Adipose tissue (tissue), 3 donors: ENCODE data around the gene CCDC28B. TPM values are rescaled to one million over a fixed set of nuclear protein-coding genes. Genes with fewer than 3 reads are reported as not detected.

Source experiments
- H3K27ac ChIP-seq: one replicate; pipeline ENCODE4 v1.5.1; 2013; ENCODE audit warnings: low read depth, low read length
- WGBS, 3 donors: extraction: QIAGEN DNeasy Blood & Tissue Kit; methylation state at CpG; one replicate each; pipeline ENCODE4 v1.1.7; 2013; 5-methylcytosine and 5-hydroxymethylcytosine counted together
- polyA plus RNA-seq, 3 donors: library from polyadenylated mRNA; stranded (reverse); fragments of 200-250 nt; gene quantifications; one replicate each; pipeline ENCODE4 v1.2.3, GENCODE V29; 2013
- donor health status: healthy with polysubstance abuse.
- donor health status: Bipolar disorder and iron deficiency.
- donor health status: healthy.

The CCDC28B gene
- polyA plus RNA-seq, 3 donors, result 3.5 to 15.9 (median 4.1) TPM

DNA sequence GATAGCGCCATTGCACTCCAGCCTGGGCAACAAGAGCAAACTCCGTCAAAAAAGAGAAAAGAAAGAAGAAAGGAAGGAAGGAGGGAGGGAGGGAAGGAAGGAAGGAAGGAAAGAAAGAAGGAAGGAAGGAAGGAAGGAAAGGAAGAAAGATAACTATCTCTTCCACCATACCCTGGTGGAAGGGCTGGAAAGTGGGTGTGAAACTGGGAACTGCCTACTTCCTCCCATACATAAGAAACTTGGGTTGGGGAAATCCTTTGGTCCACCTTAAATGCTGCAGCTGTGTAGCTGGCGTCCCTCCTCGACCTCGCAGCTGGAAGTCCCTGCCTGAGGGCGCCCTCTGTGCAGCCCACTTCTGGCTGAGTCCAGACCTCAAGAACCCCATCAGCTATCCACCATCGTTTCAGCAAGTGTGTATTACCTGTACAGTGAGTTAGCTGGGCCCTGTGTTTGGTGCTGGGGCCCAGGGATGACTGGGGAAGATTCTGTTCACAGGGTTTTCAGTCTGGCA, 42.0 kb downstream of the CCDC28B start:
- no peak overlapping the region for H3K27ac ChIP-seq
- WGBS, 3 donors, result 24 to 44% (median 28%) methylated on average over 7 of the region's 7 CpGs

DNA sequence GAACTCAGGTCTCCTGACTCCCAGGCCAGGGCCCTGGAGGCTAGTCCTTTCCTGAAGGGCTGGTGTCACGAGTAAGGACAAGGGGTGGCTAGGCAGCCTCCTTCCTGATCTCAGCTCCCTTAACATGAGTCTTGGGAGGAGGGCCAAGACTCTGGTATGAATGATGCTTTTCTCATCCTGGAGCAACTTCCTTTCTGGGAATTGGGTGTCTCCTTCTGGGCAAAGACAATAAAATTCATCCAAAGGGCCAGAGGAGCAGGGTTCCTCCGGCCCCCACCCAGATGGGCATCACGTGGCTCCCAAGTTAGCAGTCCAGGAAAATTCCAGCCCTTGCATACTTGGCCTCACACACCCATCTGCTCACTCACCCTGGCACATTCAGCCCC, 46.5 kb downstream of the CCDC28B start, which contains the start of gene FAM167B:
Gene FAM167B (plus strand): TSS at position 335 of the 386 bp plus-strand sequence. CDS start 200 bp downstream, outside the sequence.
- 38 to 78% (median 40%) methylated on average over 3 of the region's 3 CpGs for WGBS, 3 donors
- peak within 1 kb of the TSS; percentile 48 for H3K27ac ChIP-seq

DNA sequence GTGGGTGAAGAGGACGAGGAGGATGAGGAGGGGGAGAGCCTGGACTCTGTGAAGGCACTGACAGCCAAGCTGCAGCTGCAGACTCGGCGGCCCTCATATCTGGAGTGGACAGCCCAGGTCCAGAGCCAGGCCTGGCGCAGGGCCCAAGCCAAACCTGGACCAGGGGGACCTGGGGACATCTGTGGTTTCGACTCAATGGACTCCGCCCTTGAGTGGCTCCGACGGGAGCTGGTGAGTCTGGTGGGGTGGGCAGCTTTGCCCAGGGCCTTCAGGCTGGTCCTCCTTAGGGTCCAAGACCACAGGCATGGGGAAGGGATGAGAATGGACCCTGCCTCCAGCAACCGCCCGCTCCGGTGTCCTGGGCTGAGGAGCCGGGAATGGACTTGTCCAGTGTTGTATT, 47.1 kb downstream of the CCDC28B start:
- 70 to 74% (median 74%) methylated on average over 12 of the region's 12 CpGs for WGBS, 3 donors
- H3K27ac ChIP-seq, result peak overlapping the region; percentile 48

DNA sequence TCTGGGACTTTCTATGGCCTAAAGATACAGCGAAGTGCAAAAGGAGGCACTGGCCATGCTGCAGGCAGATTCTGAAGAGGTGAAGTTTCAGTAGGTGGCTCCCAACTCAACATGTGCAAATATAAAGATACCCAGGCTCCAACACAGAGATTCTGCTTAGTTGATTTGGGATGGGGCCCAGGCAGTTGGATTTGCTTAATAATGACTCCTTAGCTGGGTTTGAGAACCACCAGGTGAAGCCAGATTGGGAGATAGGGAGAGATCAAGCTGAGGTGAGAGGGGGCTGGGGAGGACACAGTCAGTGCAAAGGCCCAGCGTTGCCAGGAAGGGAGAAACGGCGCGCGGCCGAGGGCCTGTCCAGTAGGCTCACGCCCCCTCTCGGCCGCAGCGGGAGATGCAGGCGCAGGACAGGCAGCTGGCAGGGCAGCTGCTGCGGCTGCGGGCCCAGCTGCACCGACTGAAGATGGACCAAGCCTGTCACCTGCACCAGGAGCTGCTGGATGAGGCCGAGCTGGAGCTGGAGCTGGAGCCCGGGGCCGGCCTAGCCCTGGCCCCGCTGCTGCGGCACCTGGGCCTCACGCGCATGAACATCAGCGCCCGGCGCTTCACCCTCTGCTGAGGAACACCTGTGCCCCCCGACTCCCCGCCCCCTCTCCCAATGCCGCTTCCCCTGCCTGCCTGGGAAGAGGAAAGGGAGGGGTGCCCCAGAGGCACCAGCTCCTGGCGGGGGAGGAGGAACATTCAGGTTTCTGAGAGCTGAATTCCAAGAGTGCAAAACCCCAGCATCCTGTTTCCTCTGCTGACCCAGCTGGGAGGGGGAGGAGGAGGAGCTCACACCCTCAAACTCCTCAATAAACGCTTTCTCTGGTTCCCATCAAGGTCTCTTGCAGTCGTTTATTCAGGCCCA, 47.8 kb downstream of the CCDC28B start:
- WGBS, 3 donors, result 9 to 12% (median 10%) methylated on average over 31 of the region's 31 CpGs
- H3K27ac ChIP-seq, result no peak overlapping the region

DNA sequence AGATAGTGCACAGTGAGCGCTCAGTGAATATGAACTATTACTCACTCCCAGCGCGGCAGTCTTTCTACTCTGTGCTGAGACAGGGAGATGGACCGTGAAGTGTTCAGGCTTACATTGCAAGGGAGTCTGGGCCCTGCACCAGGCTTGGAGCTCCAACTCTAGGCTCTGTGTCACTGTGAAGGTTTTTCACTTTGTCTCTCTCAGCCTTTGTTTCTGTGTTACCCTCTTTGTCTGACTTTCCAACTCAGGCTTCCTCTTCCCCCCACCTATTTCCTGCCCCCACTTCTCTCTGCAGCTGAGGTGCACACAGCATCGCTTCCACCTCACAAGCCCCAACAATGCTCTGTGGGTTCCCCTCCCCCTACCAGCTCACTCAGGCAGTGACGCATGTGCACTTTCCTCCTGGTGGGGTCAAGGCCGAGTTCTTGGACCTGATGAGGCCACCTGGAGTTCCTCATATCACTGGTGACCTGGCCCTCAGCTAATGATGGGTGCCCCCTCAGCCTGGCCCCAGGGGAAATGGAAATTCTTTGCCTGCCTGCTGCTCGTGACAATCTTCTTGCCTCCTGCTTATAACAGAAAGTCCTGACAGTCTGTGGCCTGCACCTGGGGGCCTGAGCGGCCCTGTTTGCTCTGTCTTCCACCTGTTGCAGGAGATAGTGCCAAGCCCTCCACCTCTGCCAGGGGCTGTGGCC, 49.6 kb downstream of the CCDC28B start:
- WGBS, 3 donors, result 38 to 53% (median 42%) methylated on average over 9 of the region's 9 CpGs
- no peak overlapping the region for H3K27ac ChIP-seq

DNA sequence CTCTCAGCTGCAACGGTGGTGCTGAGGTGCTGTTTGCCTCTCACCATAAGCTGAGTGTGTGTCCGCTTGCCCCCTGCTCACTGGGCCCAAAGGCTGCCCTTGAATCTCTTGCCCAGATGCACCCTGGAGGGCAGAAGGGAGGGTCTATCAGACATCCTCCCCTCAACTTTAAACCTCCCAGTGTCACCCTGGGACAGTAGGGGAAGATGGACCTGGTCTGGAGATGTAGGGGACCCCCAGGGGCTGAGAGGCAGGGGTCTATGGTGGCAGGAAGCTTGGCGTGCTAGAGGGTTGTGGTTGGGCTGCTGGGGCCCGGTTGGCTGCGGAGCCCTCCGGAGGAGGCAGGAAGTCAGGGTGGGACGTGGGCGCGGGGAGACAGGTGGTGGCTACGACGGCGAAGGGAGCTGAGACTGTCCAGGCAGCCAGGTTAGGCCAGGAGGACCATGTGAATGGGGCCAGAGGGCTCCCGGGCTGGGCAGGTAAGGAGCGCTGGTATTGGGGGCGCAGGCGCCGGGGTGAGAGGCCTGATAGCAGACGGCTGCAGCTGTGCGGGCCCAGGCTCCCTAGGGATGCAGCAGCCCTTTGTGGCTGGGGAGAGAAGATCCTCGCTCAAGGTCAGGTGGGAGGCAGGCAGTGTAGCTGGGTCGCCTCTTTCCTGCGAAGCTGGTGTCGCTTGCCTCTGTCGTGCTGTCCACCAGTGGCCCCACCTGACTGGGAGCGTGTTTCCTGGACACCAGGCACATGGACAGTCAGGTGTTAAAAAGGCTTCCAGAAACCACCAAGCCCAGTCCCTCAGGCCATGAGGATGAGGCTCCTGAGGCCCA, 50.7 kb downstream of the CCDC28B start, which contains the start of gene LCK:
Gene LCK (plus strand): TSS at position 373 of the 824 bp plus-strand sequence. CDS start 23,065 bp downstream, outside the sequence.
- no peak within 1 kb of the TSS for H3K27ac ChIP-seq
- 67 to 74% (median 71%) methylated on average over 24 to 25 of the region's 25 CpGs for WGBS, 3 donors

Other genes with a start within 250 kb of the CCDC28B start
- gene KHDRBS1, start 186.7 kb upstream of the CCDC28B start, polyA plus RNA-seq, result 10 to 100 TPM; 35.7 to 85.9 (median 62.4) TPM
- 10 to 100 TPM in 2 of 3 donors, 1 to 10 TPM in 1; 6.2 to 13.2 (median 10.1) TPM for gene TMEM39B, start 127.7 kb upstream of the CCDC28B start, polyA plus RNA-seq
- 10 to 100 TPM in 2 of 3 donors, 1 to 10 TPM in 1; 5.9 to 11.4 (median 10.1) TPM for gene KPNA6, start 92.5 kb upstream of the CCDC28B start, polyA plus RNA-seq
- 10 to 100 TPM; 13.2 to 26.7 (median 21.7) TPM for gene TXLNA, start 20.9 kb upstream of the CCDC28B start, polyA plus RNA-seq
- gene IQCC, start 5.1 kb downstream of the CCDC28B start, polyA plus RNA-seq, result 1 to 10 TPM in 1 of 3 donors, under 1 TPM in 2; 0.56 to 1.5 (median 0.79) TPM
- gene DCDC2B, start 8.5 kb downstream of the CCDC28B start, polyA plus RNA-seq, result not detected
- gene TMEM234, start 21.8 kb downstream of the CCDC28B start, polyA plus RNA-seq, result 10 to 100 TPM in 2 of 3 donors, 1 to 10 TPM in 1; 6.9 to 14.7 (median 10.7) TPM
- 100 to 1,000 TPM; 123 to 219 (median 202) TPM for gene EIF3I, start 21.8 kb downstream of the CCDC28B start, polyA plus RNA-seq
- 10 to 100 TPM in 2 of 3 donors, 1 to 10 TPM in 1; 3.1 to 23.5 (median 12.3) TPM for gene FAM167B, start 46.6 kb downstream of the CCDC28B start, polyA plus RNA-seq
- gene LCK, start 50.7 kb downstream of the CCDC28B start, polyA plus RNA-seq, result 1 to 10 TPM; 1.0 to 3.3 (median 1.8) TPM
- gene HDAC1, start 91.5 kb downstream of the CCDC28B start, polyA plus RNA-seq, result 10 to 100 TPM; 35.3 to 43.9 (median 42.1) TPM
- gene MARCKSL1, start 135.6 kb downstream of the CCDC28B start, polyA plus RNA-seq, result 100 to 1,000 TPM in 1 of 3 donors, 10 to 100 TPM in 2; 14.5 to 197 (median 49.5) TPM
- 1 to 10 TPM; 4.3 to 5.2 (median 4.8) TPM for gene FAM229A, start 161.9 kb downstream of the CCDC28B start, polyA plus RNA-seq
- gene TSSK3, start 161.9 kb downstream of the CCDC28B start, polyA plus RNA-seq, result under 1 TPM; 0.22 to 0.66 (median 0.34) TPM
- gene BSDC1, start 193.8 kb downstream of the CCDC28B start, polyA plus RNA-seq, result 10 to 100 TPM; 38.7 to 43.1 (median 43.0) TPM